CD4-positive, alpha-beta T cell treated with Interleukin-4 for 4 hours (primary cell): ENCODE data around the gene CLIP2.
"Not testable (repeated sequence)": the region's sequence is repeated elsewhere in the genome, so short reads cannot be mapped to it uniquely, and the experiment has no call there.

Experiments used
- DNase-seq: peaks from one replicate; pipeline ENCODE4 v3.0.0-alpha.2; 2020

The CLIP2 gene

GRCh38 chr7:74376256-74377036 is 87.2 kb downstream of the CLIP2 start:
- DNase-seq = no peak

GRCh38 chr7:74379938-74380337 is 90.7 kb downstream of the CLIP2 start:
- DNase-seq = no peak

DNA sequence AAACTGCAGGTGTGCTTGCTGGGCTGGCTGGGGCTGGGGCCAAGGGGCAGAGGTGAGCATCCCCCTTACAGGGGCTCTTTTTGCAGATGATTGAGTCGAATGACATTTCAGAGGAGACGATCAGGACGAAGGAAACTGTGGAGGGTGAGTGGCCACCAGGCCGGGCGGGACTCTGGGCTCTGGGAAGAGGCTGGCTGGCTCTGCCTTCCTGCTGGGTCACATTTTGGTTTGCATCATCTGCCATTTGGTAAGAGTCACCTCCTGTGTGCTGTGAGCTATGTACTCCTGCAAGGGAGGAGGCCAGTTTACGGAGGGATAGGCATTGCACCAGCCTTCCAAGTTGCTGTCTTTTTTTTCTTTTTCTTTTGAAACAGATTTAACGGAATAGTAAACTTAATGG is 91.5 kb downstream of the CLIP2 start:
- DNase-seq = no peak

DNA sequence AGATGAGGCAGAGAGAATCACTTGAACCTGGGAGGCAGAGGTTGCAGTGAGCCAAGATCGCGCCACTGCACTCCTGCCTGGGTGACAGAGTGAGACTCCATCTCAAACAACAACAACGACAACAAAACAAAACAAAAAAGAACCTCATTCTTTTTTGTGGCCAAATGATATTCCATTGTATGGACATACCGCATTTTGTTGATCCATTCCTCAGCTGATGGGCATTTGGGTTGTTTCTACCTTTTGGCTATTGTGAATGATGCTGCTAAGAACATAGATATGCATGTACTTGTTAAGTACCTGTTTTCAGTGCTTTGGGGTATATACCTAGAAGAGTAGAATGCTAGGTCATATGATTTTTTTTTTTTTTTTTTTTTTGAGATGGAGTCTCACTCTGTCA is 94.9 kb downstream of the CLIP2 start:
- DNase-seq = not testable (repeated sequence)

DNA sequence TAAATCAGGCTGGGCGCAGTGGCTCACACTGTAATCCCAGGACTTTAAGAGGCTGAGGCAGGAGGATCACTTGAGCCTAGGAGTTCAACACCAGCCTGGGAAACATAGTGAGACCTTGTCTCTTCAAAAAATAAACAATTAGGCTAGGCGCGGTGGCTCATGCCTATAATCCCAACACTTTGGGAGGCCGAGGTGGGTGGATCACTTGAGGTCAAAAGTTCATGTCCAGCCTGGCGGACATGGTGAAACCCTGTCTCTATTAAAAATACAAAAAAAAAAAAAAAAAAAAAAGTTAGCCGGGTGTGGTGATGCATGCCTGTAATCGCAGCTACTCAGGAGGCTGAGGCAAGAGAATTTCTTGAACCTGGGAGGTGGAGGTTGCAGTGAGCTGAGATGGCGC is 95.6 kb downstream of the CLIP2 start:
- not testable (repeated sequence) for DNase-seq

DNA sequence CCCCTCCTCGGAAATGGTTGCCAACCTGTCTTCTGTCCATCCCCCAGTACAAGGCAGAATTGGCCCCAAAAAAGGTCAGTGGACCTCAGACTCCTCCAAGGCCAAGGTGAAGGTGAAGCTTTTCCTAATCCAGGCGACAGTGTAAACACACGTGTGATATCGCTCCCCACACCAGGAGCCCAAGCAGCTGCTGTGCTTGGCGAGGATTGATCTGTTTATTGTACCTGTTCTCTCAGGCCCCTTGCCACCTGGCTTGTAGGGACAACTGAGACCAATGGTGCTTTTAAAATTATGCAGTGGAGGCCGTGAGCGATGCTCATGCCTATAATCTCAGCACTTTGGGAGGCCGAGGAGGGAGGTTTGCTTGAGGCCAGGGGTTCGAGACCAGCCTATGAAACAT is 98.4 kb downstream of the CLIP2 start:
- no peak for DNase-seq

DNA sequence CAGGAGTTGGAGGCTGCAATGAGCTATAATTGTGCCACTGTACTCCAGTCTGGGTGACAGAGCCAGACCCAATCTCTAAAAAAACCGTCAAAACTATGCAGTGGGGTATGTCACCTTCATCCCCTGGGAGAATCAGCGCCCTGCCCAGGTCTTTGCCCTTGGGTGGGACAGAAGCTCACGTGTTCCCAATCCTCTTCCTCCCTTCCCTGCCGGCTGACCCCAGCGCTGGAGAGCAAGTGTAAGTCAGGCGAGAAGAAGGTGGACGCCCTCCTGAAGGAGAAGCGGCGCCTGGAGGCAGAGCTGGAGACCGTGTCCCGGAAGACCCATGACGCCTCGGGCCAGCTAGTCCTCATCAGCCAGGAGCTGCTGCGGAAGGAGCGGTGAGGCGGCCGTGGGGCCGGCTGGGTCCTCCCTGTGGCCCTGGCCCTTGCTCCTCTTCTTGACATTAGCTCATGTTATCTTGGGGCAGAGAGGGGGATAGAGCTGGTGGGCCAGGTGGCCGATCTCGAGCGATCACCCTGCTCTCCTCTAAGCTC is 99.7 kb downstream of the CLIP2 start:
- no peak for DNase-seq

DNA sequence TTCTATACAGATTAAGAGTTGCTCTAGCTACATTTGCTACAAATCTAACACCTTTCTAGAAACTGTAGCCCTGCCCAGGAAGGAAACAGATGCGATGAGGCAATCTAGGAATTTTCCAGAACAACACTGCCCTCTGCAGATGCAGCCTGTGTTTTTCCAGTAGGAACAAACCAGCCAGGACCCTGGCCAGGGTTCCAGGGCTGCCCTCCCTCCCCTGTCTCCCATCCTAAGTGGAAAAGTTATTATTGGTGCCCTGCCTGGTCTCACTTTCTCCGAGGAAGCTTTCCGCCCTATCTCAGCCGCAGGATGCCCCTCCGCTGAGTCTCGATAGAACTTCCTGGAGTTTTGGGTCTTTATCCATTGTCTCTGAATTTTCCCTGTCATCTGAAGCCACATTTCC is 104.5 kb downstream of the CLIP2 start:
- not testable (repeated sequence) for DNase-seq

GRCh38 chr7:74394601-74395000 is 105.4 kb downstream of the CLIP2 start:
- not testable (repeated sequence) for DNase-seq

- DNase-seq = no peak
These were observed 106.6 kb downstream of the CLIP2 start for GRCh38 chr7:74395745-74396311.

DNA sequence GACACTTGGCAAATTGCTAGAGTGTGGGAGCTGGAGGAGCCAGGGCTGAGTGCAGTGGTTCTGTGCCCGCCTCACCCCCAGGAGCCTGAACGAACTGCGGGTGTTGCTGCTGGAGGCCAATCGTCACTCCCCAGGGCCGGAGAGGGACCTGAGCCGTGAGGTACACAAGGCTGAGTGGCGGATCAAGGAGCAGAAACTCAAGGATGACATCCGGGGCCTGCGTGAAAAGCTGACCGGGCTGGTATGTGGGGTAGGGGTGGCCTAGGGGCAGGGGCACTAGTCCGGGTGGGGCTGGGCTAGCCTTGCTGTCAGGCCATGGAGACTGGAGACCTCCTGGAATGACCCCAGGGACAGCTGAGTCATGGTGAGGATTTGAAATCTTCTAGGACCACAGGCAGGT is 107.8 kb downstream of the CLIP2 start:
- no peak for DNase-seq

- no peak for DNase-seq
These were observed 109.2 kb downstream of the CLIP2 start for GRCh38 chr7:74398426-74398825.

- no peak for DNase-seq
These were observed 109.8 kb downstream of the CLIP2 start for GRCh38 chr7:74399006-74399405.

- DNase-seq = no peak
These were observed 111.4 kb downstream of the CLIP2 start for GRCh38 chr7:74400420-74401136.

- DNase-seq = peak; percentile 64
These were observed 112.1 kb downstream of the CLIP2 start for GRCh38 chr7:74401137-74401859.

DNA sequence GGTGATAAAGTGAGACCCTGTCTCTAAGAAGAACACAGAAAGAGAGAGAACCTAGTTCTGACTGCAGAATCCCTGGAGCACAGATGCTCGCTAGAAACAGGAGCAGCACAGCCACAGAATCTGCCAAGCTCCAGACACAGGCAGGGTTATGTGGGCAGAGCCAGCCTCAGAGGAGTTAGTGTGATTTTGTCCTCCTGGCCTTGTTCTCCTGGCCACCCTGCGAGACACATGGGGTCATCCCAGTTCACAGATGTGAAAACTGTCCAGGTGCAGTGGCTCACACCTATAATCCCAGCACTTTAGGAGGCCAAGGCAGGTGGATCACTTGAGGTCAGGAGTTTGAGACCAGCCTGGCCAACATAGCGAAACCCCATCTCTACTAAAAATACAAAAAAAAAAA is 113.5 kb downstream of the CLIP2 start:
- not testable (repeated sequence) for DNase-seq

DNA sequence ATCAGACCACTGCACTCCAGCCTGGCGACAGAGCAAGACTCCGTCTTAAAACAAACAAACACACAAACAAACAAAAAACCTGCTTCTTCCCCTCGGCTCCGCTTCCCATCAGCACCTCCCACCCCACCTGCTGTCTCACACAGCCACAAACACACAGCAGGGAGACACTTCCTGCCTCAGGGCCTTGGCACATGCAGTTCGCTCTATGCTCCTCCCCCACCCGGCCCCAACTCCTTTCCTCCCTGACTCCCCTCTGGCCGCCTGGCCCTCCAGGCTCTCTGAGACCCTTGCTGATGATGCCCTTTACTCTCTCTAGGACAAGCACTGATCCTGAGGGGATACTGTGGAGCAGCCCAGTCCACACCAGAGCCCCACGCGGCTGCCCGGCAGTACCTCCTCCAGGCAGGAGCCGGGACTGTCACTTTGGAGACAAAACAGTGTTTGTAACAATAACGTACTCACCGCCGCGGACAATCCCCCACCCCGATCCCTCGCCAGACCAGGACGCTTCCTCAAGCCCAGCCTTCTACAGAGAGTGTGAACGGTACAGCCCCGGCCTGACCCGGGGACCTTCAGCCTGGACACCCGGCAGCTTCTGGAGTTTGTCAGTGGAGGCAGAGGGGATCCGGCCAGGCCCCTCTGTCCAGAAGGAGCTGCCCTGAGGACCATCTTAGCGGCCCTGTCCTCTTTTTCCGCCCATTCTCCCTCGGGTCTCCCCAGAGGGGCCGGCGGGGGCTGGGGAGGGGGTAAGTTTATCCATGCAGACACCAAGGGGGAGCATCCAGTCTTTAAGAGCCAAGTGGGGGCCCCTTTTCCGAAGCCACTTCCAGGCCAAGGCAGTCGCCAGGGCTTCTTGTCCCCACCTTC is 114.5 kb downstream of the CLIP2 start:
- DNase-seq = no peak

DNA sequence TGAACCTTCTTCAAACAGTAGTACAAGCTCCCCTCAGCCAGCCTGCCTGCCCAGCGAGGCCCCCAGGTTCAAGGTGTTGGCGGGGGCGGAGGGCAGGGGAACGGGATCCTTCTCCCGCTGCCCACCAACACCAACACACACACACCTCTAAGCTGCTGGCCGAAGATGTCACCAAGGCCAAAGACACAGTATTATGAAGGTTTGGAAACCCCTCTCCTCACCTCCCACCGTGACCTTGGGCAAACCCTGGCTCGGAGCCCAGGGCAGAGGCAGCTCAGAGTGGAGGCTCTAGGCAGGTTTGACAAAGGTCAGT is 115.1 kb downstream of the CLIP2 start:
- DNase-seq = no peak

- DNase-seq = no peak
These were observed 115.5 kb downstream of the CLIP2 start for GRCh38 chr7:74404741-74405140.

- DNase-seq = no peak
These were observed 116.1 kb downstream of the CLIP2 start for GRCh38 chr7:74405191-74405898.

- DNase-seq = no peak
These were observed 116.8 kb downstream of the CLIP2 start for GRCh38 chr7:74405899-74406512.
